HL-60 (cell line): ENCODE measurements around the gene GALNT14.

Experiments used
- CTCF ChIP-seq: IDR thresholded peaks from one replicate; pipeline ENCODE4 v1.5.1; 2011; ENCODE audit warnings: low read length, control low read depth, inconsistent platforms; ENCODE audit not compliant: insufficient read depth
- GABPA ChIP-seq: IDR thresholded peaks from 2 replicates; pipeline ENCODE4 v1.6.1; 2012; ENCODE audit warnings: low read depth
- POLR2AphosphoS5 ChIP-seq: IDR thresholded peaks from 2 replicates; pipeline ENCODE4 v1.6.1; 2012; ENCODE audit warnings: low read depth

GRCh38 chr2:30883184-30883583, 255.1 kb downstream of the GALNT14 start:
- TF ChIP-seq CTCF (no peak), POLR2AphosphoS5 (no peak), GABPA (no peak)
